Osteoblast (primary cell): ENCODE data around the gene CDK18. TPM values are rescaled to one million over a fixed set of nuclear protein-coding genes. Genes with fewer than 3 reads are reported as not detected.

Experiments used
- DNase-seq: peaks from one replicate; pipeline ENCODE4 v3.0.0; 2011; ENCODE audit warnings: low spot score, mixed read lengths; ENCODE audit not compliant: insufficient read length; ENCODE audit errors: missing footprints
- H2AFZ ChIP-seq: 2 replicates; pipeline ENCODE4 v1.6.0; 2011; ENCODE audit warnings: mild to moderate bottlenecking, low read length
- H3K27ac ChIP-seq: 2 replicates; pipeline ENCODE4 v1.5.1; 2011; ENCODE audit warnings: mild to moderate bottlenecking, low read depth, low read length, moderate library complexity
- H3K27me3 ChIP-seq: 2 replicates; pipeline ENCODE4 v1.6.0; 2012; ENCODE audit warnings: mild to moderate bottlenecking, control low read depth, inconsistent platforms, low read length, moderate library complexity; ENCODE audit not compliant: insufficient read depth
- H3K36me3 ChIP-seq: 2 replicates; pipeline ENCODE4 v1.5.1; 2011; ENCODE audit warnings: mild to moderate bottlenecking, low read length, control low read depth, moderate library complexity; ENCODE audit not compliant: insufficient read depth
- H3K4me1 ChIP-seq: 2 replicates; pipeline ENCODE4 v1.5.1; 2011; ENCODE audit warnings: mild to moderate bottlenecking, low read length, control low read depth, moderate library complexity; ENCODE audit not compliant: insufficient read depth
- H3K4me2 ChIP-seq: 2 replicates; pipeline ENCODE4 v1.6.0; 2011; ENCODE audit warnings: mild to moderate bottlenecking, low read length; ENCODE audit not compliant: insufficient read depth
- H3K4me3 ChIP-seq: fragments of 200-600 bp; sonication (generic); 3 replicates; pipeline ENCODE4 v1.5.1; 2012; ENCODE audit warnings: mild to moderate bottlenecking, low read length, inconsistent platforms; ENCODE audit not compliant: insufficient read depth
- H3K79me2 ChIP-seq: 2 replicates; pipeline ENCODE4 v1.6.0; 2012; ENCODE audit warnings: mild to moderate bottlenecking, low read length, control low read depth, inconsistent platforms; ENCODE audit not compliant: insufficient read depth
- H3K9me3 ChIP-seq: 2 replicates; pipeline ENCODE4 v1.5.1; 2011; ENCODE audit warnings: low read depth, low read length, control low read depth
- H4K20me1 ChIP-seq: 2 replicates; pipeline ENCODE4 v1.6.0; 2012; ENCODE audit warnings: mild to moderate bottlenecking, low read length, control low read depth; ENCODE audit not compliant: insufficient read depth
- total RNA-seq: library from RNA; depleted of rRNA; stranded (reverse); fragments of >200 nt; gene quantifications from 2 replicates; pipeline ENCODE4 v1.2.3, GENCODE V29; 2012
- TF ChIP-seq, protein P1 (sequence below): IDR thresholded peaks from 2 replicates; pipeline ENCODE4 v1.5.1; 2011; ENCODE audit warnings: mild to moderate bottlenecking, low read depth, low read length, moderate library complexity; ENCODE audit errors: extremely low read depth

The CDK18 gene
- total RNA-seq, 1 donor: 0.72 TPM

- H3K4me3 ChIP-seq: no peak overlapping the region
- TF ChIP-seq, protein P1, sequence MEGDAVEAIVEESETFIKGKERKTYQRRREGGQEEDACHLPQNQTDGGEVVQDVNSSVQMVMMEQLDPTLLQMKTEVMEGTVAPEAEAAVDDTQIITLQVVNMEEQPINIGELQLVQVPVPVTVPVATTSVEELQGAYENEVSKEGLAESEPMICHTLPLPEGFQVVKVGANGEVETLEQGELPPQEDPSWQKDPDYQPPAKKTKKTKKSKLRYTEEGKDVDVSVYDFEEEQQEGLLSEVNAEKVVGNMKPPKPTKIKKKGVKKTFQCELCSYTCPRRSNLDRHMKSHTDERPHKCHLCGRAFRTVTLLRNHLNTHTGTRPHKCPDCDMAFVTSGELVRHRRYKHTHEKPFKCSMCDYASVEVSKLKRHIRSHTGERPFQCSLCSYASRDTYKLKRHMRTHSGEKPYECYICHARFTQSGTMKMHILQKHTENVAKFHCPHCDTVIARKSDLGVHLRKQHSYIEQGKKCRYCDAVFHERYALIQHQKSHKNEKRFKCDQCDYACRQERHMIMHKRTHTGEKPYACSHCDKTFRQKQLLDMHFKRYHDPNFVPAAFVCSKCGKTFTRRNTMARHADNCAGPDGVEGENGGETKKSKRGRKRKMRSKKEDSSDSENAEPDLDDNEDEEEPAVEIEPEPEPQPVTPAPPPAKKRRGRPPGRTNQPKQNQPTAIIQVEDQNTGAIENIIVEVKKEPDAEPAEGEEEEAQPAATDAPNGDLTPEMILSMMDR: no peak
- H2AFZ ChIP-seq: no peak overlapping the region
- no peaks in the 10 kb centered on the region for H4K20me1 ChIP-seq
- H3K36me3 ChIP-seq: no peaks in the 10 kb centered on the region
- no peak overlapping the region for H3K4me2 ChIP-seq
- no peaks in the 10 kb centered on the region for H3K4me1 ChIP-seq
- H3K79me2 ChIP-seq: no peaks in the 10 kb centered on the region
- peaks cover 8% of the 10 kb centered on the region for H3K27me3 ChIP-seq
- no peak overlapping the region for H3K27ac ChIP-seq
- peak; percentile 55 for DNase-seq
- no peaks in the 10 kb centered on the region for H3K9me3 ChIP-seq
Observed at GRCh38 chr1:205531191-205532025, 26.9 kb downstream of the CDK18 start.

DNA sequence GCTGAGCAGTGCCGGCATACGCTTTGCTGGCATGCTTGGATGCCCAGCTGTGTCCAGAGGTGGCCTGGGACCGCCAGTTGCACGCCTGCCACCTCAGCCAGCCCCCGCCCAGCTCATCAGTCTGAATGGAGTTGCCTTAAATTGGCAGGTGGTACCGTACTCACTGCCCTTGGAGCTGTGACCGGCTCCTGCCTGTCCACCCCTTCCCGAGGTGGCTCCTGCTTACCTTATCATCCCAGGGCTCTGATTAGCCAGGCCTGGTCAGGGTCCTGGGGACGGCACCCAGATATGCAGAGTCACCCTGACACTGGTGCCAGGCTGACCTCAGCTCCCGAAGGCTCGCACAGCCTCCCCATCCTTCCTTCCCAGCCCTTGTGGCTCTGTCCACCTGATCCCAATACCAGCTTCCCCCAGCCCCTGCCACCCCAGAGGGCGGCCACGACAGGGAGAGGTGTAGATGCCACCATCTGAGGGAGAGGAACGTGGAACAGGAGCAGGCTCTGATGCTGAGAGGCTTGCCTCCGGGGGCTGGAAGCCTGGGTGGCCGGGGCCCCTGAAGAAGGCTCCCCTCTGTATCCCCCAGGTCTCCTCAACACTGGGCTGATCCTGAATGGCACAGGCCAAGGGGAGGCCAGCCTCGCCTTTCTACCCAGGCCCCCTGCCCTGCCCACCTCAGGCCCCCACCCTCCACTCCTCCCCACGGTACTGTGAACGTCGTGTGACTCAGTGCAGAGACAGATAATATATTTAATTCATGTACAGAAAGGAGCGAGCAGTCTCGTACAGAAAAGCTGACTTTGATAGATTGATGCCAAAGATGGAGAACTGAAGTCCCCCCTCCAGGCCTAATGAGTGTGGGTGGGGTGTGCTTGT, 27.8 kb downstream of the CDK18 start:
- peak; percentile 57 for DNase-seq
- no peak overlapping the region for H2AFZ ChIP-seq
- no peak overlapping the region for H3K4me3 ChIP-seq
- H4K20me1 ChIP-seq: no peaks in the 10 kb centered on the region
- H3K4me2 ChIP-seq: no peak overlapping the region
- H3K36me3 ChIP-seq: no peaks in the 10 kb centered on the region
- peaks cover 12% of the 10 kb centered on the region for H3K27me3 ChIP-seq
- TF ChIP-seq, protein P1: no peak
- H3K9me3 ChIP-seq: no peaks in the 10 kb centered on the region
- H3K79me2 ChIP-seq: no peaks in the 10 kb centered on the region
- no peak overlapping the region for H3K27ac ChIP-seq
- peaks cover 2% of the 10 kb centered on the region for H3K4me1 ChIP-seq

- no peak for DNase-seq
- Histone ChIP-seq H3K36me3 (no peaks in the 10 kb centered on the region), H3K27me3 (peaks cover 12% of the 10 kb centered on the region), H2AFZ (no peak overlapping the region), H4K20me1 (no peaks in the 10 kb centered on the region), H3K79me2 (no peaks in the 10 kb centered on the region), H3K9me3 (no peaks in the 10 kb centered on the region), H3K4me2 (no peak overlapping the region), H3K27ac (no peak overlapping the region), H3K4me3 (no peak overlapping the region), H3K4me1 (peaks cover 3% of the 10 kb centered on the region)
- TF ChIP-seq, protein P1: no peak
Observed at GRCh38 chr1:205532996-205533735, 28.7 kb downstream of the CDK18 start.
